ENCODE results near the gene AATK. TPM values are rescaled to one million over a fixed set of nuclear protein-coding genes. Genes with fewer than 3 reads are reported as not detected.

The AATK gene
- total and polyA plus RNA-seq, 2 experiments from 2014 or later, result 5.7 to 6.3 TPM

DNA sequence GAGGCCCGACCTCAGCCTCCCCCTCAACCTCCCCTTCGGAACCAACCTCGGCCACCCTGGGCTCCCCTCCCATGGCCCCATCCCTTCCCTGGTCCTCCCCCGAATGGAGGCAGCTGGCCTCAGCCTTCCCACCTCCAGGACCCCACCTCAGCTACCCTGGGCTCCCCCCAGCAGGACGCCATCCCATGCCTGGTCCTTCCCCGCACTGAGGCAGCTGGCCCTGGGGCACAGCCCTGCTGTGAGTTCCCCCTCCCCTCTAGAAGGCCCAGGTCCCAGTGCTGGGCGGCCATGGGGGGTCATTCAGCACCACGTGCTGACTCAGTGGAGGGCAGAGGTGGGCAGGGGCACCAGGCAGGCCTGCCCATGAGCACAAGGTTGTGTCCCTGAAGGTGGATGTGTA is 29.7 kb downstream of the AATK start:
- H3K4me1 ChIP-seq (ENCODE audit: insufficient read depth), result peaks cover 14% of the 10 kb centered on the region
- no peaks in the 10 kb centered on the region for H3K9me3 ChIP-seq (ENCODE audit: low read depth)
- DNase-seq (ENCODE audit: low spot score), result no peak
- TF ChIP-seq, protein P1, sequence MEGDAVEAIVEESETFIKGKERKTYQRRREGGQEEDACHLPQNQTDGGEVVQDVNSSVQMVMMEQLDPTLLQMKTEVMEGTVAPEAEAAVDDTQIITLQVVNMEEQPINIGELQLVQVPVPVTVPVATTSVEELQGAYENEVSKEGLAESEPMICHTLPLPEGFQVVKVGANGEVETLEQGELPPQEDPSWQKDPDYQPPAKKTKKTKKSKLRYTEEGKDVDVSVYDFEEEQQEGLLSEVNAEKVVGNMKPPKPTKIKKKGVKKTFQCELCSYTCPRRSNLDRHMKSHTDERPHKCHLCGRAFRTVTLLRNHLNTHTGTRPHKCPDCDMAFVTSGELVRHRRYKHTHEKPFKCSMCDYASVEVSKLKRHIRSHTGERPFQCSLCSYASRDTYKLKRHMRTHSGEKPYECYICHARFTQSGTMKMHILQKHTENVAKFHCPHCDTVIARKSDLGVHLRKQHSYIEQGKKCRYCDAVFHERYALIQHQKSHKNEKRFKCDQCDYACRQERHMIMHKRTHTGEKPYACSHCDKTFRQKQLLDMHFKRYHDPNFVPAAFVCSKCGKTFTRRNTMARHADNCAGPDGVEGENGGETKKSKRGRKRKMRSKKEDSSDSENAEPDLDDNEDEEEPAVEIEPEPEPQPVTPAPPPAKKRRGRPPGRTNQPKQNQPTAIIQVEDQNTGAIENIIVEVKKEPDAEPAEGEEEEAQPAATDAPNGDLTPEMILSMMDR (IDR thresholded peaks at IDR 0.05; ENCODE audit: poor library complexity), result no peak
- TF ChIP-seq EZH2phosphoT487 (IDR thresholded peaks at IDR 0.05; ENCODE audit: low read depth, severe bottlenecking, unreplicated experiment) (no peak), EZH2 (IDR thresholded peaks at IDR 0.05; ENCODE audit: borderline replicate concordance) (no peak)
- H4K20me1 ChIP-seq (ENCODE audit: insufficient read depth, poor library complexity, severe bottlenecking), result no peaks in the 10 kb centered on the region
- no peak overlapping the region for H3K4me3 ChIP-seq
- no peaks in the 10 kb centered on the region for H3K9me2 ChIP-seq (replicated peaks; ENCODE audit: insufficient read depth)
- no peak overlapping the region for H3K27ac ChIP-seq
- WGBS (ENCODE audit: low lambda C conversion rate, missing lambda C conversion rate), result 86% methylated on average over 5 of the region's 8 CpGs
- no peaks in the 10 kb centered on the region for H3K27me3 ChIP-seq
- no peaks in the 10 kb centered on the region for H3K36me3 ChIP-seq (replicated peaks; ENCODE audit: insufficient read depth, low read depth)
- no peak overlapping the region for H3K4me2 ChIP-seq
- H3K79me2 ChIP-seq, result no peaks in the 10 kb centered on the region
- H2AFZ ChIP-seq, result no peak overlapping the region

DNA sequence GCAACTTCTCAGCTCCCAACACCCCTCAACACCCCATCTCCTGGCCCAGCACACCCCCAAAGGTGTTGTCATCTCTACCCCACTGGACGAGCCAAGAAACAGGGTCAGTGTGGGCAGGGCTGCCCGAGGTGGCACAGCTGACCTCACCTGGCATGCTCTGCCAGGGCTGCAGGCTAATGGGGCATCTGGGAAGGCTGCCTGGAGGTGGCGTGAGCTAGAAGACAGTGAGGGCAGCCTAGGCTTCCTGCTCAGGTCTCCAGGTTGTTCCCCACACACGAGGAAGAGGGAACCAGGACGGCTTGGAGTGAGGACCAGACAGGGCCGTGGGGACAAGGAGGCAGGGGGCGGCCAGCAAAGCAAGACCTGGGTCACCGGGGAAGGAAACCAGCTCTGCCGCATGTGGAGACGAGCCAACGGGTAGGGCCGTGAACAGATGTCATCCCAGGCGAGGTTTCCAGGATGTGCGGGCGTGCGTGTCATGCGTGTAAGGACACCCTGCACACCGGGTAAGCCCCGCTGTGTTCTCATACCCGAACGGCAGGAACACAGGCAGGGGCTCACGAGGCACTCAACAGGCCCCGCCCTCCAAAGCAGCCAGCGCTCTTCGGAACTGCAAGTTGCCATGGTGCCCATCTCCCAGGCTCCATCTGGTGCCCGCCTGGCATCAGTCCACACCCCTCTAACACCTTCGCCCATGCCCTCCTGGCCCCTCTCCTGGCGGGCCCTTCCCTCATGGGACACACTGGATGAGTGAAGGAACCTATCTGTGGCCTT is 30.3 kb downstream of the AATK start:
- Histone ChIP-seq H3K4me3 (no peak overlapping the region), H3K27ac (no peak overlapping the region), H3K27me3 (no peaks in the 10 kb centered on the region), H3K9me3 (ENCODE audit: low read depth) (no peaks in the 10 kb centered on the region), H3K79me2 (no peaks in the 10 kb centered on the region), H3K4me2 (no peak overlapping the region), H3K36me3 (replicated peaks; ENCODE audit: insufficient read depth, low read depth) (no peaks in the 10 kb centered on the region), H2AFZ (no peak overlapping the region), H3K9me2 (replicated peaks; ENCODE audit: insufficient read depth) (no peaks in the 10 kb centered on the region), H3K4me1 (ENCODE audit: insufficient read depth) (peaks cover 14% of the 10 kb centered on the region), H4K20me1 (ENCODE audit: insufficient read depth, poor library complexity, severe bottlenecking) (no peaks in the 10 kb centered on the region)
- TF ChIP-seq, protein P1 (IDR thresholded peaks at IDR 0.05; ENCODE audit: poor library complexity), result no peak
- DNase-seq (ENCODE audit: low spot score), result no peak
- whole genome bisulfite sequencing (ENCODE audit: low lambda C conversion rate, missing lambda C conversion rate), result 90% methylated on average over 28 of the region's 28 CpGs

DNA sequence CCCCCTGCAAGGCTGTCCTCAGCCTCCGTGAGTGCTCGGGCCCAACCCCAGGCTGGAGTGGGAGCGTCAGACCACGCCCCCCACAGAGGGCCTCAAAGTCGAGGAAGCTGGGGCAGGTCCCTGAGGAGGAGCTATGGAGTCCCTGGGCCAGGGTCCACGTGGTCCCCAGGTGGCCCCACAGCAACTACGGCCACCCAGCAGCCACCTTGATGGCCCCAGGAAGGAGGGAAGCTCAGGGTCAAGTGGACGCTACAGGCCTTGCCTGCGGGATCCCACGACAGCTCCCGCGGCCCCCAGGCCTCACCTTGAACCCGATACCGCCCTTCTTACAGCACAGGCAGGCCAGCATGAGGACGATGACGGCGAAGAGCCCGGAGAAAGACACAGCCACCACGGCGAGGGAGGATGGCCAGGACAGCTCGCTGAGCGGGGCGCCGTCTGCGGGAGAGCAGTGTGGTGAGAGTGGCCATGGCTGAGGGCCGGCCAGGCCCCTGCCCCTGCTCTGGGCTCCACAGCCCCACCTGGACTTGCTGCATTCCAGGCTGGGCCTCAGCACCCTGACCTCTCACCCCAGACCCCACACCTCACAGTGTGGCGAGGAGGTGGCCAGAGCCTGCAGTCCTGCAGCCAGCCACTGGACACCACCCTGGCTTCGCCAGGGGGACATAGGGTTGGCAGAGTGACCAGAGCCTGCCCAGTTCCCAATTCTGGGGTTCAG is 31.8 kb downstream of the AATK start:
- no peak overlapping the region for H3K27ac ChIP-seq
- TF ChIP-seq EZH2phosphoT487 (IDR thresholded peaks at IDR 0.05; ENCODE audit: low read depth, severe bottlenecking, unreplicated experiment) (no peak), EZH2 (IDR thresholded peaks at IDR 0.05; ENCODE audit: borderline replicate concordance) (no peak)
- TF ChIP-seq, protein P1 (IDR thresholded peaks at IDR 0.05; ENCODE audit: poor library complexity), result no peak
- no peak for DNase-seq (ENCODE audit: low spot score)
- H4K20me1 ChIP-seq (ENCODE audit: insufficient read depth, poor library complexity, severe bottlenecking), result no peaks in the 10 kb centered on the region
- no peaks in the 10 kb centered on the region for H3K36me3 ChIP-seq (replicated peaks; ENCODE audit: insufficient read depth, low read depth)
- no peak overlapping the region for H3K4me2 ChIP-seq
- WGBS (ENCODE audit: low lambda C conversion rate, missing lambda C conversion rate), result 82% methylated on average over 28 of the region's 28 CpGs
- no peak overlapping the region for H2AFZ ChIP-seq
- H3K4me3 ChIP-seq, result no peak overlapping the region
- peaks cover 14% of the 10 kb centered on the region for H3K4me1 ChIP-seq (ENCODE audit: insufficient read depth)
- H3K9me3 ChIP-seq (ENCODE audit: low read depth), result no peaks in the 10 kb centered on the region
- H3K27me3 ChIP-seq, result no peaks in the 10 kb centered on the region
- no peaks in the 10 kb centered on the region for H3K9me2 ChIP-seq (replicated peaks; ENCODE audit: insufficient read depth)
- H3K79me2 ChIP-seq, result no peaks in the 10 kb centered on the region

All from hepatocyte (in vitro differentiated cells).